ENCODE measurements around the gene LRIT1.

The LRIT1 gene

DNA sequence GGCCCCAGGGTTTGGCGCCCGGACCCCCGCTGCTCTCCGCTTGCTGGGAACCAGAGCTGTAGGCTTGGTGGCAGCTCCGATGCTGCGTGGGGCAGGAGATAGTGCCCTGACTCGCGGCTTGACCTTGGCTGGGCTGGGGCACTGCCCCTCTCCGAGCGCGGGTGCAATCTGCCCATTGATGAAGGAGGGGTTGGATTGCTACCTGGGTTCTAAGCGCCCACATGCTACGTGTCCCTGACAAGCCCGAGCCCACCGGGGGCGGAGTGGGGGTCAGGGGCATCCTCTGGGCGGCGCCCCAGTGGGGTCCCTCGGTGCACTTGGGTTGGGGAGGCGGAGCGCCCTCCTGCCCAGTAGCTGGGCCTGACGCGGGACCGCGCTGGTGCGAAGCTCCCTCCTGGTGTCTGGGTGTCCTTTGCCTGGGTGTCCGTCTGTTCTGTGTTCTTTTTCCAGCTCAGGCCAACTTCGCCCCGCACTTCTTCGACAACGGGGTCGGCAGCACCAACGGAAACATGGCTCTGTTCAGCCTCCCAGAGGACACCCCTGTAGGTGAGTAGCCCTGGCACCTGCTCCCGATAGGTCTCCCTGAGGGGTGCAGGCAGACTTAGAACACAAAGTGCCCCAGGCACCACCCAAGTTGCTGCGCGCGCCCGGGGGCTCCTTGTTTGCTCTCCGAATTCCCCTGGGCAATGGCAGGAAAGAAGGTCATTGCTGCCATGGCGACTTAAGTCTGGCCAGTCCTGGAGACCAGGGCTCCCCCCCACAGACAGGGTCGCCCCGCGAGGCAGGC, 46.1 kb downstream of the LRIT1 start:
- peak overlapping the region; percentile 61 for H3K4me3 ChIP-seq (ENCODE audit: low read depth, low read length)
- TF ChIP-seq, protein P1, sequence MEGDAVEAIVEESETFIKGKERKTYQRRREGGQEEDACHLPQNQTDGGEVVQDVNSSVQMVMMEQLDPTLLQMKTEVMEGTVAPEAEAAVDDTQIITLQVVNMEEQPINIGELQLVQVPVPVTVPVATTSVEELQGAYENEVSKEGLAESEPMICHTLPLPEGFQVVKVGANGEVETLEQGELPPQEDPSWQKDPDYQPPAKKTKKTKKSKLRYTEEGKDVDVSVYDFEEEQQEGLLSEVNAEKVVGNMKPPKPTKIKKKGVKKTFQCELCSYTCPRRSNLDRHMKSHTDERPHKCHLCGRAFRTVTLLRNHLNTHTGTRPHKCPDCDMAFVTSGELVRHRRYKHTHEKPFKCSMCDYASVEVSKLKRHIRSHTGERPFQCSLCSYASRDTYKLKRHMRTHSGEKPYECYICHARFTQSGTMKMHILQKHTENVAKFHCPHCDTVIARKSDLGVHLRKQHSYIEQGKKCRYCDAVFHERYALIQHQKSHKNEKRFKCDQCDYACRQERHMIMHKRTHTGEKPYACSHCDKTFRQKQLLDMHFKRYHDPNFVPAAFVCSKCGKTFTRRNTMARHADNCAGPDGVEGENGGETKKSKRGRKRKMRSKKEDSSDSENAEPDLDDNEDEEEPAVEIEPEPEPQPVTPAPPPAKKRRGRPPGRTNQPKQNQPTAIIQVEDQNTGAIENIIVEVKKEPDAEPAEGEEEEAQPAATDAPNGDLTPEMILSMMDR (IDR thresholded peaks at IDR 0.05; ENCODE audit: insufficient read depth, low read depth, low read length, missing control alignments): no peak
- DNase-seq (ENCODE audit: low read depth): no peak

DNA sequence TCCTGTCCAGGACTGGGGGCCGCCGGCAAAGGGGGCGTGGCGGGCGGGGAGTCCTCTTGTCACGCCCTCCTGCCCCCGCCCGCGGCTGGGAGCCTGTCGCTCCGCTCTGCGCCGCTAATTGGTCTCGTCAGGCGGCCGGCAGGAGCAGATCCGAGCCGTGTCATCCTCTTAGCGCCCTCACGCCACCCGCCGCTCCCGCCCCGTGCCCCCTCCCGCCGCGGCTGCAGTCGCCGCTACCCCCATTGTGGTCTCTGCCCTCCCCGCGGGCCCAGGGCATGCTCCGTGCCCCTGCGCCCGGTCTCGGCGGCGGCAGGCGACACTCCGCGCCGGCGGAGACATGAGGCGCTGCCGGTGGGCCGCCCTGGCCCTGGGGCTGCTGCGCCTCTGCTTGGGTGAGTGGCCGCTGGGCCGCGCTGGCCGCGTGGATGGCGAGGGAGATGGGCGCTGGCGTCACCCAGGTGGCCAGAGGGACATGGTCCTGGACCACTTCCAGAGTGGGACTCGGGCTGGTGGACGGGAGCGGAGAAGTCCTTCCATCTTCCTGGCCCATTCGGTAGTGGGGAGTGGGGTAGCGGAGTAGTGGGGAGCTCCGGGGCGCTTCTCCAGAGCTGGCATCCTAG, 46.8 kb downstream of the LRIT1 start, which contains the start of gene CDHR1:
Gene CDHR1, plus strand, starts transcription at position 114 of the 620 bp plus-strand sequence. Its CDS starts 224 bp downstream, at position 338.
- TF ChIP-seq, protein P1 (IDR thresholded peaks at IDR 0.05; ENCODE audit: insufficient read depth, low read depth, low read length, missing control alignments): no peak
- peak; percentile 70 for DNase-seq (ENCODE audit: low read depth)
- peak within 1 kb of the TSS; percentile 61 for H3K4me3 ChIP-seq (ENCODE audit: low read depth, low read length)

DNA sequence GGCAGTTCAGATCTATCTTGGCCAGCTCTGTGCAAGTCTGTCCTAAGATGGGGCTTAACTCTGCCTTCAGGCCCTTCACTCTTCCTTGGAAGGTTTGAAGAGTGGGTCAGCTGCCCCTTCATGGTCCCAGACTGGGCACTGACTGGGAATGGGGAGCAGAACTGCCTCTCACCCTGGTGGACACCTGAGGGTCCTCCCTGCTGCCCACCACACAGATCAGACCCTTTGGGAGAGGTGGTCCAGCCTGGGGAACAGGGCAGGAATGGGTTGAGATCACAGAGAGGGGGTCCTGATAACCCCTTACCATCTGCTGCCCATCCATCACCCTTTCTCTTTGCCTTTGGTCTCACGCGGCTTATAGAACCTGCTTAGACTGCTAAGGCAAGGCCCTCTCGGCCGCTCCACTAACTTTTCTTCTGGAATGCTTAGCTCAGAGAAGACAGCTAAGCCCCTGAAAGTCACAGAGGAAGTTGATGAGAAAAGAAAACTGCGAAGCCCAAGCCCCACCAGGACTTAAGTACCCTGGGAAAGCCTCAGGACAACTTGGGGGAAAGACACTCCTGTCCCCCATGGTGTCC, 47.4 kb downstream of the LRIT1 start:
- peak overlapping the region; percentile 61 for H3K4me3 ChIP-seq (ENCODE audit: low read depth, low read length)
- TF ChIP-seq, protein P1 (IDR thresholded peaks at IDR 0.05; ENCODE audit: insufficient read depth, low read depth, low read length, missing control alignments): no peak
- no peak for DNase-seq (ENCODE audit: low read depth)

DNA sequence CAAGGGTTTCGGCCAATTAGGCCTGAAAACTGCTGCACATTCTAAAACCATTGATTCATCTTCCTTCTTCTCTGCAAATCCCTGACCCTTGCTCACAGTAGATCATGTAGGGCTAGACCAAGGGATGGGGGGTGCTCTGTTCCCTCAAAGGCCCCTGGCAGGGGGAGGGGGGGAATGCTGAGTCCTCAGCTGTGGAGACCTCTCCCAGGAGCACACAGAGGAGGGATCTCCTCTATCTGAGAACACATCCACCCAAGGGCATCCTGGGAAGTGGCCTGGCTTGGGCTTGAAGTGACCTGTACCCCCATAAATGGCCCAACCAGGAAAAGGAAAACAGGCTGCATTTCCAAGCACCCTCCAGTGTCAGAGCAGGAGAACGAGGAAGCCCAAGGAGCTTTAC, 48.0 kb downstream of the LRIT1 start:
- DNase-seq (ENCODE audit: low read depth): no peak
- TF ChIP-seq, protein P1 (IDR thresholded peaks at IDR 0.05; ENCODE audit: insufficient read depth, low read depth, low read length, missing control alignments): no peak

DNA sequence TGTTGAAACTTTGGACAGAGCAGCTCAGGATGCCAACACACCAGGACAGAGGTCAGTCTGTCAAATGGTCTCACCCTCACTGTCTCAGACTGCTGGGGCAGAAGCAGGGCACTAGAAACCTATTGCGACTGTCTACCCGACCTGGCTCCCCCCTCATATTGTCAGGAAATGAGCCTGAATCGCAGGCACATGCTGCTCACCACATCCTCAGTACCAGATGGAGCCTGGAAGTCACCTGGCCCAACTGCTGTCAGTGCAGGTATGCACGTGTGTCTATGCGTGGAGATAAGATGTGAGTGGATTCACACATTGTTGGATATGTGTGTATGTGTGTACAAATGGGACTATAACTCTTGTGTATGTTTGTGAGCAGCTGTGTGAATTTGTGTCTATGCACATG, 50.2 kb downstream of the LRIT1 start:
- H3K4me3 ChIP-seq (ENCODE audit: low read depth, low read length): no peak overlapping the region
- TF ChIP-seq, protein P1 (IDR thresholded peaks at IDR 0.05; ENCODE audit: insufficient read depth, low read depth, low read length, missing control alignments): no peak
- DNase-seq (ENCODE audit: low read depth): no peak

More for the DNA sequence above, 48.0 kb downstream of the LRIT1 start:
- no peak overlapping the region for H3K4me3 ChIP-seq (ENCODE audit: low read depth, low read length)

DNA sequence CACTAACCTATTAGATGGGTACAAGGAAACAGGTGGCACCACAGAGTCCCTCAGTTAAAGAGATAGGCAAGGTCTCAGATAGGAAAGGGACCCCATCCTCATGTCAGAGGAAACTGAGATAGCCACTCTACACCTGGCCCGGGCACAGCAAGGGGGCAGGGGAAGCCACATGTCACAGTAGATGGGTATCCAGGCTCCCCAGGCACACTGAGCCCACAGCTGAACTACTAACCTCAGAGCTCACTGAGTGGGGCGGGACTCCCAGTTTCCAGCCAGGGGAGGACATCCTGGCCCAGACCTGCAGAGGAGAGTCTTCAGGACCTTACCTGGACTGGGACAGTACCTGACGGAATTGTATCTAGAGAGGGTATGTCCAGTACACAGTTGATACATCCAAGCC, 50.7 kb downstream of the LRIT1 start:
- no peak for DNase-seq (ENCODE audit: low read depth)
- no peak overlapping the region for H3K4me3 ChIP-seq (ENCODE audit: low read depth, low read length)
- TF ChIP-seq, protein P1 (IDR thresholded peaks at IDR 0.05; ENCODE audit: insufficient read depth, low read depth, low read length, missing control alignments): no peak
